Calu3 (cell line): ENCODE results near the gene FAM89A. TPM values are rescaled to one million over a fixed set of nuclear protein-coding genes. Genes with fewer than 3 reads are reported as not detected.

ENCODE experiments used
- BruUV-seq: library from RNA; stranded (reverse); fragments of 400-500 nt; replicated peaks from 2 replicates; lab custom pipeline; 2021; lab: Mats Ljungman, UMichigan
- CTCF ChIA-PET: fragments of 300-600 bp; sonication (Branson Sonifier 250); formaldehyde crosslinking; loops from one replicate; lab custom pipeline; 2022; ENCODE audit warnings: antibody characterized with exemption; lab: Charles Lee
- DNase-seq: peaks from one replicate; pipeline ENCODE4 v3.0.0; 2022
- H3K27ac Mint-ChIP-seq: one replicate; pipeline ENCODE4 v1.8.0; 2022; ENCODE audit warnings: mixed read lengths; ENCODE audit not compliant: unreplicated experiment
- H3K27me3 Mint-ChIP-seq: one replicate; pipeline ENCODE4 v1.8.0; 2022; ENCODE audit warnings: mixed read lengths; ENCODE audit not compliant: unreplicated experiment
- H3K36me3 Mint-ChIP-seq: one replicate; pipeline ENCODE4 v1.8.0; 2022; ENCODE audit warnings: mild to moderate bottlenecking, moderate library complexity, mixed read lengths; ENCODE audit not compliant: insufficient read depth, unreplicated experiment
- H3K4me1 Mint-ChIP-seq: one replicate; pipeline ENCODE4 v1.8.0; 2022; ENCODE audit warnings: mild to moderate bottlenecking, low read depth, mixed read lengths; ENCODE audit not compliant: unreplicated experiment
- H3K4me3 Mint-ChIP-seq: one replicate; pipeline ENCODE4 v1.8.0; 2022; ENCODE audit warnings: mild to moderate bottlenecking, low read depth, moderate library complexity, mixed read lengths; ENCODE audit not compliant: unreplicated experiment
- H3K9me3 Mint-ChIP-seq: one replicate; pipeline ENCODE4 v1.8.0; 2022; ENCODE audit warnings: low read depth, mixed read lengths; ENCODE audit not compliant: unreplicated experiment
- CTCF ChIP-seq: fragments of 200-600 bp; IDR thresholded peaks from one replicate; pipeline ENCODE4 v1.8.0; 2022; ENCODE audit warnings: antibody characterized with exemption; ENCODE audit not compliant: unreplicated experiment
- intact Hi-C: fragments of 100-400 bp; cut with micrococcal nuclease; formaldehyde crosslinking; loops from one replicate; pipeline ENCODE4 v1.10.0; 2022; ENCODE audit not compliant: unreplicated experiment
- total RNA-seq: library from RNA; stranded (reverse); gene quantifications from 2 replicates; pipeline ENCODE4 v1.2.3, GENCODE V29; 2022

FAM89A gene
- total RNA-seq, 1 experiment from 2014 or later: 12.3 TPM

GRCh38 chr1:230976360-230976759 lies 63.7 kb downstream of the FAM89A start:
- Mint-ChIP-seq H3K9me3 (no peaks in the 10 kb centered on the region), H3K4me3 (no peak overlapping the region), H3K36me3 (peaks cover 10% of the 10 kb centered on the region), H3K27me3 (no peaks in the 10 kb centered on the region), H3K4me1 (peaks cover 19% of the 10 kb centered on the region), H3K27ac (no peak overlapping the region)
- DNase-seq: no peak
- BruUV-seq: no TSS peak
- no peak for TF ChIP-seq CTCF
- intact Hi-C loops: loop anchor here (5.0 to 10.0 kb wide), 4 partner anchors 109 to 348 kb away; partner anchors contain the start of gene C1orf198
- CTCF ChIA-PET: no interaction called here

- Mint-ChIP-seq H3K4me1 (peaks cover 19% of the 10 kb centered on the region), H3K4me3 (no peak overlapping the region), H3K36me3 (peaks cover 10% of the 10 kb centered on the region), H3K27ac (no peak overlapping the region), H3K27me3 (no peaks in the 10 kb centered on the region), H3K9me3 (no peaks in the 10 kb centered on the region)
- intact Hi-C loops: loop anchor here (5.0 to 10.0 kb wide), 4 partner anchors 108 to 349 kb away; partner anchors contain the start of gene C1orf198
- CTCF ChIA-PET: no interaction called here
- TF ChIP-seq CTCF: no peak
- no TSS peak for BruUV-seq
- no peak for DNase-seq
Measured at GRCh38 chr1:230975636-230976035, 64.4 kb downstream of the FAM89A start.

- intact Hi-C loops: loop anchor here (10.0 kb wide), 1 partner anchor 352 kb away; no protein-coding TSS in a partner anchor
- Mint-ChIP-seq H3K4me3 (no peak overlapping the region), H3K4me1 (peaks cover 33% of the 10 kb centered on the region), H3K36me3 (peaks cover 7% of the 10 kb centered on the region), H3K27me3 (no peaks in the 10 kb centered on the region), H3K27ac (peak overlapping the region; percentile 37), H3K9me3 (no peaks in the 10 kb centered on the region)
- TF ChIP-seq CTCF: no peak
- CTCF ChIA-PET: interaction anchor here (0.6 to 1.3 kb wide), 3 partner anchors 177 to 563 kb away, joined by 3 to 4 read pairs (median 3); no protein-coding TSS in a partner anchor
- BruUV-seq: no TSS peak
- peak; percentile 11 for DNase-seq
Measured at GRCh38 chr1:230972855-230973271, 67.2 kb downstream of the FAM89A start.

GRCh38 chr1:230971771-230972170 lies 68.3 kb downstream of the FAM89A start:
- CTCF ChIA-PET: no interaction called here
- intact Hi-C loops: loop anchor here (10.0 kb wide), 1 partner anchor 353 kb away; no protein-coding TSS in a partner anchor
- H3K9me3 Mint-ChIP-seq: no peaks in the 10 kb centered on the region
- no peak overlapping the region for H3K27ac Mint-ChIP-seq
- peaks cover 34% of the 10 kb centered on the region for H3K4me1 Mint-ChIP-seq
- DNase-seq: no peak
- BruUV-seq: no TSS peak
- H3K4me3 Mint-ChIP-seq: no peak overlapping the region
- H3K27me3 Mint-ChIP-seq: no peaks in the 10 kb centered on the region
- no peak for TF ChIP-seq CTCF
- no peaks in the 10 kb centered on the region for H3K36me3 Mint-ChIP-seq
